ENCODE results near the gene TXNRD1.
"Not testable (repeated sequence)": the region's sequence is repeated elsewhere in the genome, so short reads cannot be mapped to it uniquely, and the experiment has no call there.

The TXNRD1 gene

DNA sequence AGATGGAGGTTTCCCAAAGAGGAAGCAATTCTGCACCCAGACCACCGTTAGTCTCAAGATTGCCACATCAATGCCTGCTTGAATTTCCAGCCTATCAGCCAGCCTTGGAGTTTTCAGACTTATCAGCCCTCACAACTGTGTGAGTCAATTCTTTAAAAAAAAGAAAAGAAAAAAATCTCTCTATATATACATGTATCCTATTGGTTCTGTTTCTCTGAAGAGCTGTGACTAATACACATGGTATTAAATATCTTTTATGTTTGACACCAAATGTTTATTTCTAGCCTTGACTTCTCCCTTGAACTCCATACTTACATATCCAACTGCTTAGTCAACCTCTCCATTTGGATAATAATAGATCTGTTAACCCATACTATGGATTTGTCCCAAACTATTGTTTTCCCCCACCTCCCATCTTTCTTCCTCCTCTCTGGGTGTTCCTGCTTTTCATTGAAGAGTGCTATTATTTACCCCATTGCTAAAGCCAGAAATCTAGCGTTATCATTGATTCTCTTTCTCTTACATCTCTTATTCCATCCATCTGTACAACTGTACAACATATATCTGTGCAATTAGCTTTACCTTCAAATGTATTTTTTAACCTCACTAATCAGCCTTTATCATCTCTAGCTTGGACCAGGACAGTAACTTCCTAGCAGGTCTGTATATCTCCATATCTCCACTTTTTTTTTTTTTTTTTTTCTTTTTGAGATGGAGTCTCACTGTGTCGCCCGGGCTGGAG, 65.3 kb downstream of the TXNRD1 start:
- DNase-seq (ENCODE audit: low spot score): peak; percentile 76

- DNase-seq (ENCODE audit: low spot score): no peak
Observed at GRCh38 chr12:104281636-104282035, 66.1 kb downstream of the TXNRD1 start.

DNA sequence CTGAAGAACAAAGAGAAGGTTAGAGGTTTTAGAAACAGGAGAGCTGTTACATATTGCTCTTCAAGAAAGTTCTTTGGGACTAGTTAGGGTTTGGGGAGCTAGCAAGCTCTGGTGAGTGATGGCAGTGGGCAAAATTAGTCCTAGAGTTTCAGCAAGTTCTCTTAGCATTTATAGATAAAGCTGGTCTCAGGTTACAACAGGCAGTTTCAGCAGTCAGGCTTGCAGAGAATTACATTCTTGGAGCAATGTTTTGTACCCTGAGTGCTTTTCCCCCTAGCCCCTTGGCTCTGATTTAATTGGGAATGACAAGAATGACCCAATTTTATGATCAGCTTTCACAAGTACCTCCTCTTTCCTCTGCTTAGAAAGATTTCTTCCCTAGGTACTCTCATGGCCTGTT, 66.5 kb downstream of the TXNRD1 start:
- DNase-seq (ENCODE audit: low spot score): no peak

DNA sequence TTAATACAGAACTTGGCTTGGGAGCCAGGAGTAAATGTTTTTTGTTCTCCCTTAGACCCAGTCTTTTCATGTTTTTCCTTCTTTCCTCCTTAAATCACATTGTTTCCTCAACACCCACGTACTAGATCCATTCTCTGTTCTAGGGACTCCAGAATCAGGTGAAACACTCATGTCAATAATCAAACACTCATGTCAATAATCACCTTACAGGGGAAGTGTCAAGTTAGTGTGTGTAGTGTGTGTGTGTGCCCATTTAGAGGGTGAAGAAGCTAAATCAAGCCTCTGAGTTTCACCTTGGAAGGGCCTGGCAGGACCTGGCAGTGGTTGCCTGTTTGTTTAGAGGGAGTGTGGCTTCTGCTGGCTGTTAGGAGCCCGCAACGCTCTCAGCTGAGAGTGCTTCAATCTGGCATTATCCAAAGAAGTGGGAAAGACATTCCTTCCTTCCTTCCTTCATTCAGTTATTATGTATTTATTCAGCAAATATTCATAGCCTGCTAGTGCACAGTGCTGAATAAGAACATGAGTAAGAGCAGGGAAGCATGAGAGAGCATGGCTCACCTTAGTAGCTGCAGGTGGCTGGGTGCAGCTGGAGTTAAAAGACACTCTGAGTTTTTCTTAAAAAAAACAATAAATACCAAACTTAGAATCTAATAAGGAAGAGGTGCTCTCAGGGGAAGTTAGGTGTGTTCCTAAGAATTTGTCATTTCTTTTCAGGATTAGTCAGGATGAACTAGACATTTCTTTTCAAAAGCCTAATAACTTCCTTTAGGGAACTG, 70.3 kb downstream of the TXNRD1 start:
- DNase-seq (ENCODE audit: low spot score): no peak

DNA sequence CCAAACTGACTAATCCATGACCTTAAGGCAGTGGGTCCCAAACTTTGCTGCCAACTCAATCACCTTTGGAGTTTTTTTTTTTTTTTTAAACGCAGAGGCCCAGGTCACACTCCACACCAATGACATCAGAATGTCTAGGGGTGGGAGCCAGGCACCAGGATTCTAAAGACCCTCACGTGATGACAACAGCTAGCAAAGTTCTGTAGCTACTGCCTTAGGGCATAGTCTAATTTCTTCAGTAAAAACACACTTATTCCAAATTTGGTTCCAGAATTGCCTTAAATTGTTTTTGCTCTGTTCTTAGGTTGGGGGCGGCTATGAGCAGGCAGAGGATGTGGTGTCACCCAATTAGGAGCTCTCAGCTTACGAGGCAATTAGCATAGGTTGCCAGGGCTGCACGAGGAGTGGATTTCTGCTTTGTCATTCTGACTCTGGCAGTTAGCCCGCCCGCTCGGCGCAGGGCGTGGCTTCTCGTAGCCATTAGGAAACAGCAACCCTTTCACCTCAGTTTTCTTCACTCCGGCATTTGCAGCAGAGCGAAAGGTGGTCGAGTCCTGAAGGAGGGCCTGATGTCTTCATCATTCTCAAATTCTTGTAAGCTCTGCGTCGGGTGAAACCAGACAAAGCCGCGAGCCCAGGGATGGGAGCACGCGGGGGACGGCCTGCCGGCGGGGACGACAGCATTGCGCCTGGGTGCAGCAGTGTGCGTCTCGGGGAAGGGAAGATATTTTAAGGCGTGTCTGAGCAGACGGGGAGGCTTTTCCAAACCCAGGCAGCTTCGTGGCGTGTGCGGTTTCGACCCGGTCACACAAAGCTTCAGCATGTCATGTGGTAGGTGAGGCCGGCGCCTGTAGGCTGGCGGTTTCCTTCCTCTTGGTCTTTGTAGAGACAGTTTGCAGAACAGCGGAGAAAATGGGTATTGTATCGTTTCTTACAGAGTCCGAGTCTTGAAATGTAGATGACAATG, 71.2 kb downstream of the TXNRD1 start:
- peak; percentile 89 for DNase-seq (ENCODE audit: low spot score)

DNA sequence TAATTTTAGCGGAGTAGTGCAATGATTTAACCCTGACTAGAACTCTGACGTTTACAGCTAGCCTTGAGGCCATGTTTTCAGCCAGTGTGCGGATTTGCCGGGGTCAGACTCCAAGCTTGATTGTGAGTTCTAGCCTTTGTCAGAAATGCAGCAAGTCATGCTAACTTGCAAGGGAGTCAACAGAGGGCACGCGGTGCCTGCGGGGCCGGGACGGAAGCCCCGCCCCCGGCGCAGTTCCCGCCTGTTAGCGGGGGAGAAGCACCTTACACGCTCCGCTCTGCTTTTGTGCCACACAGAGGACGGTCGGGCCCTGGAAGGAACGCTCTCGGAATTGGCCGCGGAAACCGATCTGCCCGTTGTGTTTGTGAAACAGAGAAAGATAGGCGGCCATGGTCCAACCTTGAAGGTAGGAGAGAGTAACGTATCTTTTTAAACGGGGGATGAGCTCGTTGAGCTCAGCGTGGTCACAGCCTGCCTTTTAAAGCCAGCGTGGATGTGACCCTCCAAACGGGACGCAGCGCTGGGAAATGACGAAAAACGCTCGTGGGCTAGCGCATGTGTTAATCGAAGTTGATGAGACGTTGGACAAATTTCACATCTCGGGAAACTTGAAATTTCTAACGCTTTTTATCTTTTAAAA, 73.2 kb downstream of the TXNRD1 start:
- peak; percentile 74 for DNase-seq (ENCODE audit: low spot score)

- DNase-seq (ENCODE audit: low spot score): no peak
Observed at GRCh38 chr12:104290320-104290719, 74.7 kb downstream of the TXNRD1 start.

DNA sequence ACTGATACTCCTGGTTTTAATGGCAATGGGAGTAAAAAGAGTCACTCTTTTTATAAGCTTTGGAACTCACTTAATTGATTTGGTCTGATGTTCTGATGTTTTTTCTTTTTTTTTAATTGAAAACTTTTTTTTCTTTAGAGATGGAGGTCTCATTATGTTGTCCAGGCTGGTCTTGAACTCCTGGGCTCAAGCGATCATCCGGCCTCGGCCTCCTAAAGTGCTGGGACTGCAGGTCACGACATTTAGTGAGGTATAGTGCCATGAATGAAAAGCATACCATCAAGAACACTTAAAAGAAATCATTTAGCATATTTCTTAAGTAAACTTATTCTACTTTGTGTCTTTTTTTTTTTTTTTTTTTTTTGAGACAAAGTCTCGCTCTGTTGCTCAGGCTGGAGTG, 75.3 kb downstream of the TXNRD1 start:
- no peak for DNase-seq (ENCODE audit: low spot score)

GRCh38 chr12:104291867-104292524, 76.4 kb downstream of the TXNRD1 start:
- no peak for DNase-seq (ENCODE audit: low spot score)

DNA sequence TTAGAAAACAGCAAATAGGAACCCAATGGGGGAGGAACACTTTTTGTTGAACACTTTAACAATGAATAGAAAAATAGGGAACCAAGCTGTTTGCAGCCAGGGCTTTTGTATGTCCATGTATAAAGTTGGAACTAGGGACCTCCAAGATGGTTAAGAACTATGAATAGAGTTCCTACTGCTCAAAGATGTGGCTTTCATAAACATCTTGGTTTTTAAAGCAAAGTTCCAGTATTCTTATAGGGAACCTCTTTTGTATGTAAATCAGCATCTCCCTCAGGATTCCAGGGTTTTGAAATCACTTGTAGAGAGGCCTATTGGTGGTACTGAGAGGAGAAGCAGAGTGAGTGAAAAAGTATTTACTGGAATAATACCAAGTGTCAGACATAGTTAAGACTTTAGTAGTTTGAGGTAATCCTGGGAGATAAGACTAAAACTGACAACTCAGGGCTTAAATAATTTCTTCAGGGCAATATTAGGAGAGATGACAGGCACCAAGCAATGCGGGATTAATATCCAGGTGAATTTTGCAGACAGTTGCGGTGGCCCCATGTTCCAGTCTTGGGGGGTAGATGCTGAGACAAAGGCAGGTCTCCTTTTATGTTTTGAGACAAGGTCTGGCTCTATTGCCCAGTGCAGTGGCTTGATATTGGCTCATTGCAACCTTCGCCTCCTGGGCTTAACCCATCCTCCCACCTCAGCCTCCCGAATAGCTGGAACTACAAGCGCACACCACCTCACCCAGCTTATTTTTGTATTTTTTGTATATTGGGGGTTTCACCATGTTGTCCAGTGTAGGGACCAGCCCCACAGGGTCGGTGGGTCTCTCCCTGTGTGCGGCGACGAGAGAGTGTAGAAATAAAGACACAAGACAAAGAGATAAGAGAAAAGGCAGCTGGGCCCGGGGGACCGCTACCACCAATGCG, 77.6 kb downstream of the TXNRD1 start:
- DNase-seq (ENCODE audit: low spot score): no peak

- DNase-seq (ENCODE audit: low spot score): not testable (repeated sequence)
Observed at GRCh38 chr12:104294158-104294859, 78.7 kb downstream of the TXNRD1 start.

DNA sequence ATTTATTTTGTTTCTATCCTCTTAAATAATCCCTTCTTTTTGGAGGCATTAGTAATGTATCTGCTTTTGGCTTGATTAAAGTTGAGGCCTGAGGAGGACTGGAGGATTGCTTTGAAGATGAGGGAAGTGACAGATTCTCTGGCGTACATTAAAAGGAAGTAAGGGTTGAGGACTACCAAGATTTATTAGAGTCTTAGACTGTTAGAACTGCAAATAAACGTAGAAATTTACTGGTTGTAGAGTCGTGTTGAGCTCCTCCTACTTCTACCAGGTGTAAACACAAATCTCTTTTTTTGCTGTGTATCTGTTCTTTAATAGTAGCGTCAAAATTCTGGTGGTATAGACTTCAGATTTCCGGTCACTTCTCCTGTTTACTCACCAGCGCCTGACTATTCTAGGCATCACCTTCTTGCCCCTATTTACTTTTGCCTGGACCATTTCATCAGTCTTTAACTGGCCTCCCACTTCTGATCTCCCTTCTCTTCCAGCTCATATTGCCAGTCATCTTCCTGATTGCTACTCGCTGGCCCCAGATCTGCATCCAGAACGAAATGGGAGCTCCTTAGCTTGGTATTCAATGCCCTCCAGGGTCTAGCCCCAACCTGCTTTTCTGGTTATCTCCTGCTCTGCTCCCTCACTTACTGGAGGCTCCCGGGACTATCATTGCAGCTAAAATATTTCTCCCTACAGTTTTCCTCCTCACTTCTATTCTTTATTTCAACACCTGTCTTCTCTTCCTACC, 79.5 kb downstream of the TXNRD1 start:
- no peak for DNase-seq (ENCODE audit: low spot score)

DNA sequence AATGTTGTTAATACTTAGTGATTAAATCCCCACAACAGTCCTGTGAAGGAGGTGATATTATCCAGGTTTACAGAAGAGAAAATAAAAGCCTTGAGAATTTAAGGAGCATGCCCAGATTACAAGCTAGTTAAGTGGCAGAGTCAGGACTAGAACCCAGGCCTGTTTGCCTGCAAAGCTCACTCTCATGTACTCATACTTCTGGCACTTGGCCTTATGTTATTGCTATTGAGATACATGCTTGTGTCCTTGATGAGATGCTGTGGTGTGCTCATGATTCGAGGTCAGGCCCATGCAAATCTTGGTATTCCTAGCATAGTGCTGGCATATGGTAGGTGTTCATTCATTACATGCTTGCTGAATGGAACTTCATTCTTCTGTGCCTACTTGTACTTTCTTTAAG, 80.4 kb downstream of the TXNRD1 start:
- DNase-seq (ENCODE audit: low spot score): no peak

GRCh38 chr12:104296718-104297117, 81.1 kb downstream of the TXNRD1 start:
- DNase-seq (ENCODE audit: low spot score): no peak

DNA sequence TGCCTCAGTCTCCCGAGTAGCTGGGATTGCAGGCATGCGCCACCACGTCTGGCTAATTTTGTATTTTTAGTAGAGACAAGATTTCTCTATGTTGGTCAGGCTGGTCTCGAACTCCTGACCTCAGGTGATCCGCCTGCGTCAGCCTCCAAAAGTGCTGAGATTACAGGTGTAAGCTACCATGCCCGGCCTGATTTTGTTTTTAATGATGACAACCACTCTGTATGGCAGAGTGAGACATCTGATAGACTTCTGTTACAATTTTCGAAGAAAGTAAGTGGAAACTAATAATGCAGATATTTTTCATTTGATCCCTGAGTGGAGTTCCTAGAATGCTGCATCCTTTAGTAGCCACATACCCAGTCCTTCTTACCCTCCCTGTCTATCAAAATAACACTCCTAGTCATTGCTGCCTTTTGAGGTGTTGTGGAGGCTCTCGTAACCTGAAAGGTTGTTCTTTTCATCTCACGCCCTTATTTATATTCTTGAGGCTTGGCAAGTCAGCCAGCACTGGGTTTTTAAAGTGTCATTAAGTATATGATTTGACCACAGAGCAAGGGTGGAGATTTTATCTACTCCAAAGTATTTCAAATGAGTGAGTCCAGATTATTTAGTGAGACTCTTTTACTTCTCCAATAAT, 82.0 kb downstream of the TXNRD1 start:
- DNase-seq (ENCODE audit: low spot score): no peak

DNA sequence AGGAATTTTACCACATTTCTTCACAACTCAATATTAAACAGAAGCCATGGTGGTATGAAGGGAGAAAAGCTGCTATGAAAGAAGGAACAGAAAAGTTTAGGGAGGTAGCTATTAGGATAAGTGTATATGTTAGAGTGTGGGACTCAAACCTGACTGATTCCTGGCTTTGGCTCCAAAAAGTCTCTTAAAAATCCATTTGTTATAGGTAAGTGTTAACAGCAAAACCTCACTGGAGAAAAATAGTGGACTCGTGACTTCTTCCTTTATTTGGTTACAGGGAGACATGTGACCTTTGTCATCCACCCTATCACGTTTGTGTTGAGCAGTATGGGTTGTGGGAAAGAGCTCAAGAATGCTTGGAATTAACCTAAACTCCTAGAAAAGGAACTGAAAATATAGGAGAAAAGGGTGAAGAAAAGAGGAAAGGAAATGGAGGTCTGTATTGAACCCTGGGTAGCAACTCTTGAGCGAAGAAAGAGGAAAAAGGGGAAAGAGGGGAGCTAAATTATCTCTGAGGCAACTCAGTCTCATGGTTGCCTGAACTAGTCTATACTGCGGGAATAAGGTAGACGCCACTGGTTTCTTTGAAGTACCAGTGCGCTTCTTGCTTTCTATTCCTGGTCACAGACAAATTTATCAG, 84.4 kb downstream of the TXNRD1 start:
- no peak for DNase-seq (ENCODE audit: low spot score)

GRCh38 chr12:104303538-104304151, 88.1 kb downstream of the TXNRD1 start, which contains the start of gene EID3:
EID3 (plus strand) TSS chr12:104303739; CDS start chr12:104303935, 196 bp downstream.
- DNase-seq (ENCODE audit: low spot score): peak; percentile 95

All from AG08395 (cell line).